ENCODE data around the gene THADA. TPM values are rescaled to one million over a fixed set of nuclear protein-coding genes. Genes with fewer than 3 reads are reported as not detected.

Gene THADA
- total and polyA plus RNA-seq, 5 experiments from 2014 or later = 9.2 to 40.3 (median 15.5) TPM

- ATAC-seq (no peak), DNase-seq (peak in 4 of 10 donors; percentile 4 to 54 (median 46))
- Mint-ChIP-seq H3K4me1 (peaks cover 0 to 28% (median 3%) of the 10 kb centered on the region in 4 donors), H3K9me3 (no peaks in the 10 kb centered on the region), H3K4me3 (no peak overlapping the region), H3K36me3 (peaks cover 0 to 44% (median 17%) of the 10 kb centered on the region in 3 donors), H3K27ac (peak overlapping the region in 1 of 10 donors; percentile 36), H3K27me3 (no peaks in the 10 kb centered on the region)
- POLR2A ChIA-PET = no interaction called here
Observed at GRCh38 chr2:43484323-43484930, 111.4 kb downstream of the THADA start.

- H3K4me1 Mint-ChIP-seq = peaks cover 0 to 28% (median 3%) of the 10 kb centered on the region in 4 donors
- H3K36me3 Mint-ChIP-seq = peaks cover 0 to 45% (median 20%) of the 10 kb centered on the region in 3 donors
- H3K9me3 Mint-ChIP-seq = no peaks in the 10 kb centered on the region
- no peak for ATAC-seq
- H3K27me3 Mint-ChIP-seq = no peaks in the 10 kb centered on the region
- no peak overlapping the region for H3K4me3 Mint-ChIP-seq
- peak overlapping the region in 1 of 10 donors; percentile 21 for H3K27ac Mint-ChIP-seq
- DNase-seq = no peak
- POLR2A ChIA-PET = no interaction called here
Observed at GRCh38 chr2:43482961-43483360, 112.9 kb downstream of the THADA start.

- Mint-ChIP-seq H3K4me3 (no peak overlapping the region), H3K9me3 (no peaks in the 10 kb centered on the region), H3K4me1 (peaks cover 0 to 28% (median 4%) of the 10 kb centered on the region in 4 donors), H3K27ac (no peak overlapping the region), H3K36me3 (peaks cover 0 to 51% (median 20%) of the 10 kb centered on the region in 3 donors), H3K27me3 (no peaks in the 10 kb centered on the region)
- no peak for DNase-seq
- POLR2A ChIA-PET = no interaction called here
- ATAC-seq = no peak
Observed at GRCh38 chr2:43481927-43482542, 113.8 kb downstream of the THADA start.

- POLR2A ChIA-PET = interaction anchor here (0.7 kb wide), 1 partner anchor 75 kb away, joined by 5 read pairs; no protein-coding TSS in a partner anchor
- H3K4me1 Mint-ChIP-seq = peaks cover 0 to 28% (median 4%) of the 10 kb centered on the region in 4 donors
- H3K27ac Mint-ChIP-seq = no peak overlapping the region
- no peak for ATAC-seq
- H3K9me3 Mint-ChIP-seq = no peaks in the 10 kb centered on the region
- no peaks in the 10 kb centered on the region for H3K27me3 Mint-ChIP-seq
- H3K4me3 Mint-ChIP-seq = no peak overlapping the region
- H3K36me3 Mint-ChIP-seq = peaks cover 0 to 62% (median 20%) of the 10 kb centered on the region in 3 donors
- DNase-seq = no peak
Observed at GRCh38 chr2:43480874-43481273, 115.0 kb downstream of the THADA start.

- no peaks in the 10 kb centered on the region for H3K27me3 Mint-ChIP-seq
- H3K27ac Mint-ChIP-seq = peak overlapping the region in 1 of 10 donors; percentile 56
- H3K4me1 Mint-ChIP-seq = peaks cover 0 to 22% (median 6%) of the 10 kb centered on the region in 4 donors
- no peak for DNase-seq
- ATAC-seq = no peak
- H3K36me3 Mint-ChIP-seq = peaks cover 4 to 73% (median 31%) of the 10 kb centered on the region in 3 donors
- POLR2A ChIA-PET = no interaction called here
- H3K9me3 Mint-ChIP-seq = no peaks in the 10 kb centered on the region
- no peak overlapping the region for H3K4me3 Mint-ChIP-seq
Observed at GRCh38 chr2:43478412-43479086, 117.3 kb downstream of the THADA start.

GRCh38 chr2:43475922-43476321 lies 119.9 kb downstream of the THADA start:
- H3K27me3 Mint-ChIP-seq = no peaks in the 10 kb centered on the region
- H3K4me3 Mint-ChIP-seq = no peak overlapping the region
- no peaks in the 10 kb centered on the region for H3K9me3 Mint-ChIP-seq
- no peak for DNase-seq
- no peak for ATAC-seq
- no peak overlapping the region for H3K27ac Mint-ChIP-seq
- peaks cover 0 to 8% (median 0%) of the 10 kb centered on the region in 4 donors for H3K4me1 Mint-ChIP-seq
- H3K36me3 Mint-ChIP-seq = peaks cover 4 to 64% (median 25%) of the 10 kb centered on the region in 3 donors
- POLR2A ChIA-PET = interaction anchor here (0.6 kb wide), 1 partner anchor 62 kb away, joined by 3 read pairs; no protein-coding TSS in a partner anchor

- H3K9me3 Mint-ChIP-seq = no peaks in the 10 kb centered on the region
- DNase-seq = no peak
- ATAC-seq = no peak
- peaks cover 4 to 64% (median 23%) of the 10 kb centered on the region in 3 donors for H3K36me3 Mint-ChIP-seq
- H3K27ac Mint-ChIP-seq = no peak overlapping the region
- POLR2A ChIA-PET = interaction anchor here (0.6 kb wide), 2 partner anchors 61 to 1006 kb away, joined by 3 to 5 read pairs; no protein-coding TSS in a partner anchor
- peaks cover 0 to 8% (median 0%) of the 10 kb centered on the region in 4 donors for H3K4me1 Mint-ChIP-seq
- H3K4me3 Mint-ChIP-seq = no peak overlapping the region
- H3K27me3 Mint-ChIP-seq = no peaks in the 10 kb centered on the region
Observed at GRCh38 chr2:43475137-43475846, 120.5 kb downstream of the THADA start.

GRCh38 chr2:43474273-43474672 lies 121.6 kb downstream of the THADA start:
- DNase-seq (no peak), ATAC-seq (no peak)
- POLR2A ChIA-PET = no interaction called here
- Mint-ChIP-seq H3K27me3 (no peaks in the 10 kb centered on the region), H3K9me3 (no peaks in the 10 kb centered on the region), H3K27ac (no peak overlapping the region), H3K36me3 (peaks cover 4 to 65% (median 20%) of the 10 kb centered on the region in 3 donors), H3K4me3 (no peak overlapping the region), H3K4me1 (peaks cover 0 to 8% (median 0%) of the 10 kb centered on the region in 4 donors)

GRCh38 chr2:43473767-43474166 lies 122.1 kb downstream of the THADA start:
- H3K36me3 Mint-ChIP-seq = peaks cover 4 to 68% (median 19%) of the 10 kb centered on the region in 3 donors
- H3K9me3 Mint-ChIP-seq = no peaks in the 10 kb centered on the region

GRCh38 chr2:43472527-43473194 lies 123.2 kb downstream of the THADA start:
- Mint-ChIP-seq H3K27ac (no peak overlapping the region), H3K4me3 (no peak overlapping the region), H3K9me3 (no peaks in the 10 kb centered on the region), H3K36me3 (peaks cover 4 to 67% (median 15%) of the 10 kb centered on the region in 3 donors), H3K4me1 (peaks cover 0 to 5% (median 0%) of the 10 kb centered on the region in 4 donors), H3K27me3 (no peaks in the 10 kb centered on the region)
- no peak for DNase-seq
- POLR2A ChIA-PET = no interaction called here
- ATAC-seq = no peak

More at GRCh38 chr2:43473767-43474166, 122.1 kb downstream of the THADA start:
- POLR2A ChIA-PET = no interaction called here
- H3K27ac Mint-ChIP-seq = no peak overlapping the region
- H3K4me1 Mint-ChIP-seq = peaks cover 0 to 8% (median 0%) of the 10 kb centered on the region in 4 donors
- H3K4me3 Mint-ChIP-seq = no peak overlapping the region
- no peak for DNase-seq
- no peak for ATAC-seq
- H3K27me3 Mint-ChIP-seq = no peaks in the 10 kb centered on the region

- Mint-ChIP-seq H3K27me3 (no peaks in the 10 kb centered on the region), H3K9me3 (no peaks in the 10 kb centered on the region), H3K4me3 (no peak overlapping the region), H3K4me1 (peaks cover 0 to 10% (median 6%) of the 10 kb centered on the region in 4 donors), H3K27ac (no peak overlapping the region), H3K36me3 (peaks cover 4 to 66% (median 19%) of the 10 kb centered on the region in 3 donors)
- POLR2A ChIA-PET = no interaction called here
- DNase-seq (no peak), ATAC-seq (no peak)
Observed at GRCh38 chr2:43469713-43470112, 126.1 kb downstream of the THADA start.

- peaks cover 0 to 9% (median 6%) of the 10 kb centered on the region in 4 donors for H3K4me1 Mint-ChIP-seq
- no peak overlapping the region for H3K4me3 Mint-ChIP-seq
- H3K27ac Mint-ChIP-seq = no peak overlapping the region
- no peak for DNase-seq
- ATAC-seq = no peak
- H3K27me3 Mint-ChIP-seq = no peaks in the 10 kb centered on the region
- peaks cover 4 to 64% (median 14%) of the 10 kb centered on the region in 3 donors for H3K36me3 Mint-ChIP-seq
- no peaks in the 10 kb centered on the region for H3K9me3 Mint-ChIP-seq
- POLR2A ChIA-PET = no interaction called here
Observed at GRCh38 chr2:43469094-43469493, 126.7 kb downstream of the THADA start.

Measured in naive thymus-derived CD8-positive, alpha-beta T cell (primary cell).